Naive thymus-derived CD4-positive, alpha-beta T cell (primary cell): ENCODE results near the gene UBA5. TPM values are rescaled to one million over a fixed set of nuclear protein-coding genes. Genes with fewer than 3 reads are reported as not detected.
"Not testable (repeated sequence)": the region's sequence is repeated elsewhere in the genome, so short reads cannot be mapped to it uniquely, and the experiment has no call there.

Experiments used
- ATAC-seq: fragments of 150-1000 bp; cut with Tn5 transposase; 2 replicates; pipeline ENCODE4 v1.10.0; 2021; ENCODE audit warnings: mild to moderate bottlenecking, moderate library complexity
- CTCF ChIA-PET: fragments of 350-600 bp; sonication (Branson Sonifier 250); formaldehyde crosslinking; loops from one replicate; lab custom pipeline; 2021; ENCODE audit warnings: antibody characterized with exemption; lab: Charles Lee
- POLR2A ChIA-PET: fragments of 350-600 bp; sonication (Branson Sonifier 250); formaldehyde crosslinking; loops from one replicate; lab custom pipeline; 2021; ENCODE audit warnings: antibody characterized with exemption, inconsistent platforms; lab: Charles Lee
- DNase-seq, 9 donors: peaks; one replicate each; pipeline versions ENCODE4 v3.0.0 to v3.0.0-alpha.2; 2020 to 2022; ENCODE audit warnings: mixed read lengths in 1 of 9
- H3K27ac ChIP-seq: one replicate; pipeline ENCODE4 v1.7.0; 2013; ENCODE audit warnings: mild to moderate bottlenecking, low read depth, low read length, moderate library complexity
- H3K27me3 ChIP-seq, 2 donors: one replicate each; pipeline ENCODE4 v1.7.0; 2013; ENCODE audit warnings: low read length in 2 of 2, mild to moderate bottlenecking in 2 of 2, moderate library complexity in 2 of 2; ENCODE audit not compliant: control insufficient read depth in 2 of 2, insufficient read depth in 2 of 2
- H3K36me3 ChIP-seq, 3 experiments: 1 replicate in 2 of 3; 2 replicates in 1 of 3; pipeline ENCODE4 v1.7.0; 2013; ENCODE audit warnings: low read length in 3 of 3, mild to moderate bottlenecking in 3 of 3, moderate library complexity in 1 of 3; ENCODE audit not compliant: insufficient read depth in 3 of 3, control insufficient read depth in 2 of 3
- H3K4me1 ChIP-seq, 2 donors: one replicate each; pipeline ENCODE4 v1.7.0; 2013; ENCODE audit warnings: low read length in 2 of 2, mild to moderate bottlenecking in 2 of 2, moderate library complexity in 1 of 2; ENCODE audit not compliant: control insufficient read depth in 2 of 2, insufficient read depth in 2 of 2
- H3K4me3 ChIP-seq: 2 replicates; pipeline ENCODE4 v1.7.0; 2013; ENCODE audit warnings: mild to moderate bottlenecking, low read length
- H3K9me3 ChIP-seq, 3 experiments: 1 replicate in 2 of 3; 2 replicates in 1 of 3; pipeline ENCODE4 v1.7.0; 2013; ENCODE audit warnings: low read length in 3 of 3; ENCODE audit not compliant: control insufficient read depth in 2 of 3
- H3K27ac Mint-ChIP-seq, 9 donors: one replicate each; pipeline ENCODE4 v1.8.0; 2020 to 2022; ENCODE audit warnings: mixed read lengths in 9 of 9, mild to moderate bottlenecking in 8 of 9, moderate library complexity in 5 of 9, inconsistent platforms in 2 of 9
- H3K27me3 Mint-ChIP-seq, 5 donors: one replicate each; pipeline ENCODE4 v1.8.0; 2021 to 2022; ENCODE audit warnings: mixed read lengths in 5 of 5, mild to moderate bottlenecking in 1 of 5
- H3K36me3 Mint-ChIP-seq, 5 donors: one replicate each; pipeline ENCODE4 v1.8.0; 2020 to 2022; ENCODE audit warnings: mixed read lengths in 5 of 5, mild to moderate bottlenecking in 3 of 5, inconsistent platforms in 1 of 5
- H3K4me1 Mint-ChIP-seq, 7 donors: one replicate each; pipeline ENCODE4 v1.8.0; 2020 to 2022; ENCODE audit warnings: mixed read lengths in 7 of 7, mild to moderate bottlenecking in 3 of 7, inconsistent platforms in 1 of 7
- H3K4me3 Mint-ChIP-seq, 10 donors: one replicate each; pipeline ENCODE4 v1.8.0; 2020 to 2022; ENCODE audit warnings: mild to moderate bottlenecking in 10 of 10, mixed read lengths in 10 of 10, moderate library complexity in 6 of 10, inconsistent platforms in 2 of 10
- H3K9me3 Mint-ChIP-seq, 11 donors: one replicate each; pipeline ENCODE4 v1.8.0; 2020 to 2022; ENCODE audit warnings: mixed read lengths in 11 of 11, mild to moderate bottlenecking in 4 of 11, inconsistent platforms in 1 of 11, moderate library complexity in 1 of 11
- intact Hi-C, 2 donors: fragments of 100-400 bp; cut with micrococcal nuclease; formaldehyde crosslinking; loops; one replicate each; pipeline ENCODE4 v1.15.1; 2023
- polyA plus RNA-seq, 2 donors: library from polyadenylated mRNA; unstranded; fragments of 300-500 nt; fragmentation: Illumina TruSeq; gene quantifications; one replicate each; pipeline ENCODE4 v1.2.3, GENCODE V29; 2021
- total RNA-seq, 6 experiments: library from RNA in 5 of 6; stranded (reverse) in 5 of 6; gene quantifications; 1 replicate in 5 of 6; 2 replicates in 1 of 6; pipeline ENCODE4 v1.2.3 and lab custom pipeline; 2021 to 2026

Gene UBA5
- total and polyA plus RNA-seq, 7 experiments from 2014 or later = 26.8 to 43.1 (median 36.6) TPM

GRCh38 chr3:132635052-132635451 lies 25.1 kb upstream of the UBA5 start:
- Mint-ChIP-seq H3K4me3 (no peak overlapping the region), H3K27me3 (no peaks in the 10 kb centered on the region), H3K27ac (no peak overlapping the region), H3K36me3 (peaks cover 0 to 42% (median 32%) of the 10 kb centered on the region in 5 donors), H3K4me1 (no peaks in the 10 kb centered on the region), H3K9me3 (peaks cover 0 to 2% (median 0%) of the 10 kb centered on the region in 11 donors)
- no peak for DNase-seq
- intact Hi-C loops = no loop called here
- ChIA-PET CTCF (interaction anchor here (1.2 kb wide), 1 partner anchor 99 kb away, joined by 5 read pairs; no protein-coding TSS in a partner anchor), POLR2A (no interaction called here)
- no peak overlapping the region for H3K27ac ChIP-seq
- H3K27me3 ChIP-seq = no peaks in the 10 kb centered on the region
- peaks cover 6 to 20% (median 7%) of the 10 kb centered on the region in 3 experiments for H3K36me3 ChIP-seq
- ATAC-seq = no peak
- H3K4me1 ChIP-seq = no peaks in the 10 kb centered on the region
- no peaks in the 10 kb centered on the region for H3K9me3 ChIP-seq
- no peak overlapping the region for H3K4me3 ChIP-seq

GRCh38 chr3:132637590-132637989 lies 22.5 kb upstream of the UBA5 start:
- POLR2A ChIA-PET = no interaction called here
- no peaks in the 10 kb centered on the region for H3K27me3 Mint-ChIP-seq
- Histone ChIP-seq H3K36me3 (peaks cover 7 to 26% (median 11%) of the 10 kb centered on the region in 3 experiments), H3K9me3 (no peaks in the 10 kb centered on the region), H3K27ac (no peak overlapping the region), H3K27me3 (no peaks in the 10 kb centered on the region), H3K4me1 (no peaks in the 10 kb centered on the region), H3K4me3 (no peak overlapping the region)
- H3K27ac Mint-ChIP-seq = no peak overlapping the region
- DNase-seq (no peak), ATAC-seq (no peak)
- peaks cover 4 to 48% (median 32%) of the 10 kb centered on the region in 5 donors for H3K36me3 Mint-ChIP-seq
- peaks cover 0 to 2% (median 0%) of the 10 kb centered on the region in 11 donors for H3K9me3 Mint-ChIP-seq
- H3K4me1 Mint-ChIP-seq = peaks cover 0 to 3% (median 0%) of the 10 kb centered on the region in 7 donors
- CTCF ChIA-PET = no interaction called here
- intact Hi-C loops = no loop called here
- H3K4me3 Mint-ChIP-seq = no peak overlapping the region

- peaks cover 0 to 3% (median 0%) of the 10 kb centered on the region in 7 donors for H3K4me1 Mint-ChIP-seq
- H3K4me1 ChIP-seq = no peaks in the 10 kb centered on the region
- H3K36me3 ChIP-seq = peaks cover 7 to 26% (median 11%) of the 10 kb centered on the region in 3 experiments
- peaks cover 0 to 2% (median 0%) of the 10 kb centered on the region in 11 donors for H3K9me3 Mint-ChIP-seq
- intact Hi-C loops = no loop called here
- peaks cover 4 to 38% (median 32%) of the 10 kb centered on the region in 5 donors for H3K36me3 Mint-ChIP-seq
- ChIA-PET POLR2A (no interaction called here), CTCF (interaction anchor here (1.4 kb wide), 1 partner anchor 105 kb away, joined by 6 read pairs; no protein-coding TSS in a partner anchor)
- H3K27me3 Mint-ChIP-seq = no peaks in the 10 kb centered on the region
- H3K4me3 Mint-ChIP-seq = no peak overlapping the region
- no peak overlapping the region for H3K27ac Mint-ChIP-seq
- no peak overlapping the region for H3K4me3 ChIP-seq
- no peaks in the 10 kb centered on the region for H3K9me3 ChIP-seq
- H3K27me3 ChIP-seq = no peaks in the 10 kb centered on the region
- ATAC-seq (no peak), DNase-seq (no peak)
- no peak overlapping the region for H3K27ac ChIP-seq
Observed at GRCh38 chr3:132638706-132639105, 21.4 kb upstream of the UBA5 start.

GRCh38 chr3:132641427-132641826 lies 18.7 kb upstream of the UBA5 start:
- H3K4me3 Mint-ChIP-seq, H3K9me3 ChIP-seq, DNase-seq, H3K4me1 ChIP-seq, H3K4me1 Mint-ChIP-seq, H3K27me3 ChIP-seq, H3K27ac ChIP-seq, H3K4me3 ChIP-seq, POLR2A ChIA-PET, H3K9me3 Mint-ChIP-seq, H3K27ac Mint-ChIP-seq, H3K27me3 Mint-ChIP-seq, ATAC-seq: not testable (repeated sequence)
- peaks cover 7 to 25% (median 11%) of the 10 kb centered on the region in 3 experiments for H3K36me3 ChIP-seq
- CTCF ChIA-PET = interaction anchor here (0.8 to 2.2 kb wide), 6 partner anchors 12 to 290 kb away, joined by 3 to 10 read pairs (median 4); no protein-coding TSS in a partner anchor
- H3K36me3 Mint-ChIP-seq = peaks cover 4 to 27% (median 21%) of the 10 kb centered on the region in 5 donors
- intact Hi-C loops = loop anchor here in 1 of 2 donors (5.0 kb wide), 1 partner anchor 384 kb away; no protein-coding TSS in a partner anchor

GRCh38 chr3:132641837-132642538 lies 18.1 kb upstream of the UBA5 start:
- no peak overlapping the region for H3K27ac ChIP-seq
- H3K4me3 ChIP-seq = no peak overlapping the region
- H3K36me3 ChIP-seq = peaks cover 7 to 21% (median 11%) of the 10 kb centered on the region in 3 experiments
- Mint-ChIP-seq H3K36me3 (peaks cover 4 to 22% (median 17%) of the 10 kb centered on the region in 5 donors), H3K4me3 (no peak overlapping the region), H3K9me3 (no peaks in the 10 kb centered on the region), H3K4me1 (peaks cover 0 to 11% (median 3%) of the 10 kb centered on the region in 7 donors), H3K27ac (no peak overlapping the region), H3K27me3 (no peaks in the 10 kb centered on the region)
- ChIA-PET CTCF (interaction anchor here (0.6 to 2.2 kb wide), 10 partner anchors 11 to 290 kb away, joined by 3 to 11 read pairs (median 4); no protein-coding TSS in a partner anchor), POLR2A (no interaction called here)
- ATAC-seq = peak; percentile 67
- no peaks in the 10 kb centered on the region for H3K9me3 ChIP-seq
- peak in 5 of 9 donors; percentile 17 to 45 (median 36) for DNase-seq
- H3K27me3 ChIP-seq = no peaks in the 10 kb centered on the region
- intact Hi-C loops = loop anchor here (1.0 to 5.0 kb wide), 3 partner anchors 106 to 385 kb away; no protein-coding TSS in a partner anchor
- H3K4me1 ChIP-seq = no peaks in the 10 kb centered on the region

GRCh38 chr3:132642539-132642847 lies 17.6 kb upstream of the UBA5 start:
- H3K27me3 Mint-ChIP-seq = no peaks in the 10 kb centered on the region
- peaks cover 3 to 18% (median 13%) of the 10 kb centered on the region in 5 donors for H3K36me3 Mint-ChIP-seq
- intact Hi-C loops = loop anchor here (1.0 to 5.0 kb wide), 3 partner anchors 106 to 385 kb away; no protein-coding TSS in a partner anchor
- ChIA-PET CTCF (interaction anchor here (0.6 to 2.2 kb wide), 10 partner anchors 11 to 291 kb away, joined by 3 to 11 read pairs (median 4); no protein-coding TSS in a partner anchor), POLR2A (no interaction called here)
- DNase-seq = no peak
- H3K4me3 ChIP-seq = no peak overlapping the region
- no peaks in the 10 kb centered on the region for H3K27me3 ChIP-seq
- no peaks in the 10 kb centered on the region for H3K9me3 ChIP-seq
- peaks cover 0 to 15% (median 3%) of the 10 kb centered on the region in 7 donors for H3K4me1 Mint-ChIP-seq
- no peak overlapping the region for H3K27ac ChIP-seq
- ATAC-seq = no peak
- H3K36me3 ChIP-seq = peaks cover 7 to 21% (median 11%) of the 10 kb centered on the region in 3 experiments
- no peaks in the 10 kb centered on the region for H3K4me1 ChIP-seq
- H3K27ac Mint-ChIP-seq = no peak overlapping the region
- H3K9me3 Mint-ChIP-seq = no peaks in the 10 kb centered on the region
- H3K4me3 Mint-ChIP-seq = no peak overlapping the region
